ENCODE results near the gene ZNF609. TPM values are rescaled to one million over a fixed set of nuclear protein-coding genes. Genes with fewer than 3 reads are reported as not detected.

ZNF609 gene
- total and polyA plus RNA-seq, 10 of the 15 experiments (the other 5 are each of a cell fraction or from before 2014, with no cell fraction given), result 5.1 to 35.3 (median 13.6) TPM

- TF ChIP-seq REST (IDR thresholded peaks at IDR 0.05; ENCODE audit: low read depth, low read length) (no peak), LARP7 (IDR thresholded peaks at IDR 0.05) (peak; percentile 30; the same call in 1 of the 2 replicates), CHD2 (IDR thresholded peaks at IDR 0.05; ENCODE audit: borderline replicate concordance, low read depth, low read length) (peak; percentile 87), CHD4 (IDR thresholded peaks at IDR 0.05) (no peak), POLR2AphosphoS2 (IDR thresholded peaks at IDR 0.05; ENCODE audit: low read depth, low read length) (peak; percentile 89), STAT3 (IDR thresholded peaks at IDR 0.05; ENCODE audit: low read depth, low read length) (no peak), TCF12 (IDR thresholded peaks at IDR 0.05; ENCODE audit: low read depth, low read length) (peak; percentile 58), ASH2L (IDR thresholded peaks at IDR 0.05; ENCODE audit: borderline replicate concordance, low read depth) (peak; percentile 59; the same call in 1 of the 2 replicates), MYB (IDR thresholded peaks at IDR 0.05; ENCODE audit: borderline replicate concordance, low read depth, low read length) (0 out of 2 replicates have a peak, but pooled peaks have one; percentile 17), DPF2 (IDR thresholded peaks at IDR 0.05) (0 out of 2 replicates have a peak, but pooled peaks have one; percentile 51), MTA2 (IDR thresholded peaks at IDR 0.05; ENCODE audit: low read depth) (no peak), MEF2A (IDR thresholded peaks at IDR 0.05; ENCODE audit: insufficient read depth, low read depth, low read length) (no peak), BHLHE40 (IDR thresholded peaks at IDR 0.05; ENCODE audit: borderline replicate concordance in 1 of 2, low read depth in 2 of 2, low read length in 1 of 2) (peak in 1 of 2 experiments; percentile 64; a peak in 1 of 4 replicates), HDAC2 (IDR thresholded peaks at IDR 0.05) (no peak), NR2F1 (conservative IDR thresholded peaks at IDR 0.05) (peak; percentile 24; the same call in 1 of the 2 replicates), ZBTB4 (CRISPR knock-in tag; IDR thresholded peaks at IDR 0.05) (no peak), NFXL1 (IDR thresholded peaks at IDR 0.05; ENCODE audit: borderline replicate concordance) (no peak), RELA (IDR thresholded peaks at IDR 0.05; ENCODE audit: borderline replicate concordance, partially characterized antibody) (no peak), RB1 (IDR thresholded peaks at IDR 0.05; ENCODE audit: borderline replicate concordance) (0 out of 2 replicates have a peak, but pooled peaks have one; percentile 63), PKNOX1 (IDR thresholded peaks at IDR 0.05) (no peak)
These were observed 242.6 kb downstream of the ZNF609 start (continued) for GRCh38 chr15:64702816-64703631.
